ELR (cell line): ENCODE data around the gene CD151.

ENCODE experiments used
- DNase-seq: peaks from one replicate; pipeline ENCODE4 v3.0.0-alpha.2; 2015; ENCODE audit warnings: low read depth

CD151 gene

GRCh38 chr11:832529-833113 is at the start of gene CD151:
Gene CD151, plus strand, starts transcription at chr11:832952. Its CDS starts 3,118 bp downstream, at chr11:836070.
- peak; percentile 75 for DNase-seq

GRCh38 chr11:783581-784015 is 49.2 kb upstream of the CD151 start:
- DNase-seq: peak; percentile 84

GRCh38 chr11:786235-787083 is 46.3 kb upstream of the CD151 start:
- DNase-seq: no peak

DNA sequence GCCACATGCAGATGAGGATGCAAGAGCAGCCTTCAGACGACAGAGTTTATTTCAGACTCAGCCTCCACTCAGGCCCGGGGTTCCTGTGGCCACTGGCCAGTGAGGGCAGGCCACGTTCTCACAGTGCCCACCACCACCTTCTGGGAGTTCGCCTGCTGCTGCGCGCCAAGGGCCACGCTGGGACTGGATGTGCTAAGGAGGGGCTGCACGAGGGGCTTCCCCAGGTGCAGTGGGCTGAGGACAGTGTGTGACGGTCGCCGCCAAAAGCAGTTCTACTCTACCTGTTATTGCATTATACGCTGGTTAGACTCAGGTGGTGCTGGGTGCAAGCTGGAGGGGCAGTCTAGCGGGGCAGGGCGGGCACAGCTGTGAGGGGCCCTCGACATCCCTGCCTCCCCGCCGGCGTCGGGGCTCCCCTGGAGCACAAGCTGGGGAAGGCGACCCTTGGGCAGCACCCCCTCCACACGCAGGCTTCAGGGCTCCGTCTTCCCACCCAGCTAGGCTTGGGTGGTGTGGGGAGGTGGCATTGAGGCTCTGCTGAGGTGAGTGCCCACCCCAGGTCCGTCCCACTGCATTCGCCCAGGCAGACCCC is 45.6 kb upstream of the CD151 start:
- DNase-seq: no peak

- DNase-seq: no peak
Measured at GRCh38 chr11:788009-788640, 44.6 kb upstream of the CD151 start.

DNA sequence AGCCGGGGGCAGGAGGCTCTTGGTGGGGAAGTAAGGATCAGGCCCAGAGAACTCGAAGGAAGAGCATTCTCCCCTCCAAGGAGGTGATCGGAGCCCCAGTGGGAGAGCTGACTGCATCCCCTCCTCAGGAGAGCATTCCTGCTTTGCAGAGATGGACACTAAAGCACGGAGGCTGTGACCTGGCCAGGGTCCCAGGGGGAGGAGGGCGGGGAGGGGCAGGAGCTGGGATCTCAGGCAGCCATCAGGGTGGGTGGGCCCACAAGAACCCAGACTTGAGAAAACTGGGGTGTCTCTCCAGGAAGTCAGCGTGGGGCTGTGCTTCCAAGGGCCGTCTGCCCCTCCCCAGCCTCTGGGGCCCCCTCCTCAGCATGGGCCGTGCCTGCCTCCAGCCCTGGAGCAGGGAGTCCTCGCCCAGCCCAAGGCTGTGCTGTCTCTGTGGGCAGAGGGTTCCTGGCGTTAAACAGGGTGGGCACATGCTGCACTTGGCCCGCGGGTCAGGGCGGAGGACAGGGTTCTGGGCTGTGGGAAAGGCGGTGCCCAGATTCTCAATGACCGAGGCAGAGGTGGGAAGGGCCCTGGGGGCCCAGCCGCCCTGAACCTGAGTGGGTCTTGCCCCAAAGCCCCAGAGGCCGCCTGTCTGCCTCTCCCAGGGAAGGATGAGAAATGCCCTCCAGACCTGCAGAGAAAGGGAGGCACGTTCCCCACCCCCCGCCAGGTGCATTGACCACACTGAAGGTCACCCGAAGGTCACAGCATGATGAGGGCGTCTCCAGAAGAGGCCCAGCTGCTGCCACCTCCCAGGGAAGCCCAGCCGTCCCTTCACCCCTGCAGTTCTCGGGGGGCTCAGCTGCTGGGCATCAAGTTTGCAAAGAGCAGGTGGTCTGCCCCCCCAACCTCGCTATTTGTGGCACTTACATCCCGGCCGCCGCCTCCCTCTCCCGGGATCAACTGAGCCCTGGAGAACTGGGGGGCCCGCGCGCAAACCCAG is 43.5 kb upstream of the CD151 start:
- DNase-seq: no peak

DNA sequence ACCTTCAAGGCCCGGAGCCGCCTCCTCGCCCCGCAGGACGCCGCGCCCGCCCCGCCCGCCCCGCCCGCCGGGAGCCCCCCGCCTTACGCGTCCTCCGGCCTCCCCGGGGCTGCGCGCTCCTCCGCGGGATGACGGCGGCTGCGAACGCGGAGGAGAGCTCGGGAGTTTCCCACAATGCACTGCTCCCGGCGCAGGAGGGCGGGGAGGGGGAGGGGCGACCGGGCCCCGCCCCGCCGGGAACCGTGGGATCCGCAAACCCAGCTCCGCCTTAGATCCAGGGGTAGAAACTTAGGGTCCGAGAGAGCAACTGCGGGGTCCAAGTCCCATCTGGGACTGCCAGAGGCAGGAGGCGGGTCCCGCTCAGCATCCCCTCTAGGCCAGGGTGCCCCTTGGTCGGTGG is 42.8 kb upstream of the CD151 start, which contains the start of gene CEND1:
Gene CEND1, minus strand, starts transcription at position 148 of the 400 bp plus-strand sequence. CDS start 1,514 bp downstream, outside the sequence.
- DNase-seq: peak; percentile 62

DNA sequence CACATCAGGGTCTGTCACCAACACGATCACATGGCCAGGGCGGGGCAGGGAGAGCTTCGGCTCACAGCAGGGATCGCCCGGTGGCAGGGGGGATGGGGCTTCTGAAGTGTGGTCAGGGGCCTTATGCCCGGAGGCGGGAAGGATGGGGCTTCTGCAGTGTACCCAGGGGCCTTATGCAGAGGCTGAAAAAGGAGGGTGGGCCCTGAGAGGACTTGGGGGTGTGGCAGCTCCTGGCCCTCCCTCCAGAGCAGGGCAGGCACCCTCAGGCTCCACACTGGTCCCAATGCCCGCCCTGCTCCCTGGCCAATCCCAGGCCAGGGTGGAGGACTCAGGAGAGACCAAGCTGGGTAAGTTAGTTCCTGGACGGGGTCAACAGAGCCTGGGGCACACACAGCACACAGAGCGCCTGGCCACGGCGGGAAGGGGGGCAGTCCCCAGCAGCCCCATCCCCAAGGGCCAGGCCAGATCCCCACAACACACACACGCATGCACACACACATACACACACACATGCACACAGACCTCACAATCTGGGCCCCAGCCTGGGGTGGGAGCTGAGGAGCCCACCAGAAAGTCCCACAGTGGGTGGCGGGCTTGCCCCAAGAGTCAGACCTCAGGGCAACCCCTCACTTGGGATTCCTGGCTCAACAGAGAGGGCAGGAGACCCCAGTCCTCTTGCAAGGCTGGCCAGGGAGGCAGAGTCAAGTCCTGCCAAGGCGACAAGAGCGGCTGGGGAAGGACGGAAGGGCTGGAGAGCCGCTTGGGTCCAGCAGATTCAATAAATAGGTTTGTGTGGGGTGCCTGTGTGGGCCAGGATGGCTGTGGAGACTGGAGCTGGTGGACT is 41.8 kb upstream of the CD151 start:
- peak; percentile 47 for DNase-seq

DNA sequence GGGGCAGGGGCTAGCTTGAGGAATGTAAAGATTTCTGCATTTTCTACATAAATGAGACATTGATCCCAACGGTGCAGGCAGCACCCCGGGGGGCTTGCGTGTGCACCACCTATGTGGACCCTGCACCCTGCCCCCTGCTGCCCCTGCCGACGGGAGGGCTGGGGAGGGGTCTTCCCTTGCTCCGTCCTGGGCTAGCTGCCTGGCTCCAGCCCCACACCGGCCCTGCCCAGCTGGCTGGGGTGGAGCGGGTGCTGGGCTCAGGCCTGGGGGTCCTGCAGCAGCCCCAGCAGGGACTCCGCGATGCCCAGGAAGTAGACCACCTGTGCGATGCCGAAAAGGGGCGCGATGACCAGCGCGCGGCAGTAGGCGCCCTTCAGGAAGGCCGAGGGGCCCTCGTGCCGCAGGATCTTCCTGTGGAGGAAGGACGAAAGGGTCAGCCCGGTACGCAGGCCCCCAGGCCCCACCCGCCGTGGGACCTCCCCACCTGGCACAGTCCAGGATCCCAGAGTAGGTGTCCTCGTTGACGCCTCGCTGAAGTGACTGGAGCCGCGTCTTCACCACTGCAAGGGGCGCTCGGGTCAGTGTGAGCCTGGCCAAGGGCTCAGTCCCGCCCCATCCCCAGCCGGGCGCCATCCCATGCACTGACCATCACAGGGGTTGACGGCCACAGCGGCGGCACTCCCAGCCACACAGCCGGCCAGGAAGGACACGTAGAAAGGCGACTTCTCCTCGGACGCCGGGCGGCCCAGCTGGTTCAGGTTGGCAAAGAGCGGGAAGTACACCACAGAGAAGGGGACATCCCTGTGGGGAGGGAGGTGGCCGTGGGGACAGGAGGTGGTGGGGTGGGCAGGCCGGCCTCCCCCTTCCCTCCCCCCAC is 40.9 kb upstream of the CD151 start:
- no peak for DNase-seq

DNA sequence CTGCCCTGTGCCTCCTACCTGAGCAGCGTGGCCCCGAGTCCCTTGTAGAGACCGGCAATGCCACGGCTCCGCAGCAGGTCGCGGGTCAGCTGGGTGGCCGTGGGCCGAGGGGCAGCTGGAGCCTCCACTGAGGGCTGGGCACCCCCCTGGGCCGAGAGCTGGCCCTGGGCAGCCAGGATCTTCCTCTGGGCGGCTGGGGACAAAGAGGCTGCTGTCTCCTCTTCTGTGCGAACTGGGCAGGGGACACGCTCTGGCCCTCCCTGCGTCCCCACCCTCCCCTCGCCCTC is 40.3 kb upstream of the CD151 start:
- DNase-seq: no peak

GRCh38 chr11:792873-793272 is 39.9 kb upstream of the CD151 start:
- no peak for DNase-seq

GRCh38 chr11:793556-793955 is 39.2 kb upstream of the CD151 start:
- no peak for DNase-seq

DNA sequence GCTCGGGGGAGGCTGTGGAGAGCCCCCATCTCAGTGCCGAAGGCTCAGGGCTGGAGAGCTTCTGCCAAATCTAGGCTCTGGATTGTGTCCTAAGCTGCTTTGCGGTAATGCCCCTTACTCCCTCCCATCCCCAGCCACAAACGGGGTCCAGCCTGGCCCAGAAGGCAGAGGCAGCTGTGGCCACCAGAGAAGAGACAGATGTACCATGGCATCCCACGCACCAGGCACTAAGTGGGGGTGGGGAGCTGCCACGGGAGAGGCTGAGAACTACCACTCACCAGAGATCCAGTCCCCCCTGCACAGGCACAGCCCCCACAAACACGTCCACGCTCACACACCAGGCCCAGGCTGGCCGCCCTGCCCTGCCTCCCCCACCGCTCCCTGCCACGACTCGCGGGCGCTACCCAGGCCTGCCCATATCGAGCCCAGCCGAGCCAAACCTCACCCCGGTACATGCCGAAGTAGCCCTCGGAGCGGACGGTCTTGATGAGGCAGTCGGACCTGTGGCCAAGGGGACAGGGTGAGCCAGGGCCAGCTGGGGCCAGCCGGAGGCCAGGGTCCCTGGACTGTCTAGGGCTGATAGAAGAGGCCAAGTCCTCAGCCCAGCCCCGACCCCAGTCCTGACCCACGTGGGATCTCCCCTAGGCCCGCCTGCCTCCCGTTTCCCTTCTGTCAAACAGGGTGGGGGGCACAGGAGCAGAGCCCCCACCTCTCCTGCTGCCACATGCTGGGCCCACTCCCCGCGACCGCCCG is 38.6 kb upstream of the CD151 start:
- no peak for DNase-seq

GRCh38 chr11:794766-795633 is 37.8 kb upstream of the CD151 start:
- DNase-seq: peak; percentile 43

- peak; percentile 95 for DNase-seq
Measured at GRCh38 chr11:795634-796564, 36.9 kb upstream of the CD151 start.

- no peak for DNase-seq
Measured at GRCh38 chr11:796565-797295, 36.0 kb upstream of the CD151 start.
